ENCODE data around the gene PDE1A.

Gene PDE1A

DNA sequence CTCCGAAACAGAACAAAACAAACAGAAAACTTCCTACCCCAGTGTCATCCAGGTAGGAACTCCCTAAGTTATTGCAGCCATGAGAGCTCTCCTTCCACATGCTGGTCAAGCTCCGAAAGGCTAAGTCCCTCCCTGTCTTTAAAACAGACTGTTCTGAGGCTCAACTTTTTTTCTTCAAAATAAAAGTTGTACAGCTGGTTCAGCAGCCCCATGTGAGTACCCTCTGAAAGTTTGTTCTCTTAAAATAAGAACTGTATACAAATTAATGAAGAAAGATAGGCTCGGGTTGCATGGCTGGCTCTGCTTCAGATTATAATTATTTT lies at the start of gene PDE1A:
Gene PDE1A, minus strand, starts transcription at position 119 of the 323 bp plus-strand sequence.
- Mint-ChIP-seq H3K27ac (no peak within 1 kb of the TSS), H3K4me1 (no peaks in the 10 kb centered on the region), H3K36me3 (no peaks in the 10 kb centered on the region), H3K9me3 (no peaks in the 10 kb centered on the region), H3K4me3 (no peak within 1 kb of the TSS), H3K27me3 (no peaks in the 10 kb centered on the region)
- CTCF ChIA-PET: no interaction called here
- no peak for DNase-seq

DNA sequence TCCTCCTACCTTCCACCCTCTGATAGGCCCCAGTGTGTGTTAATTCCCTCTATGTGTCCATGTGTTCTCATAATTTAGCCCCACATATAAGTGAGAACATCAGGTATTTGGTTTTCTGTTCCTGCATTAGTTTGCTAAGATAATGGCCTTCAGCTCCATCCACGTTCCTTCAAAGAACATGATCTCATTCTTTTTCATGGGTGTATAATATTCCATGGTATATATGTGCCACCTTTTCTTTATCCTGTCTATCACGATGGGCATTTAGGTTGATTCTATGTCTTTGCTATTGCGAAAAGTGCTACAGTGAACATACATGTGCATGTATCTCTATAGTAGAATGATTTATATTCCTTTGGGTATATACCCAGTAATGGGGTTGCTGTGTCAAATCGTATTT lies 46.8 kb upstream of the PDE1A start:
- Mint-ChIP-seq H3K27me3 (no peaks in the 10 kb centered on the region), H3K27ac (no peak overlapping the region)
- CTCF ChIA-PET: no interaction called here

GRCh38 chr2:182463760-182464159 lies 36.9 kb upstream of the PDE1A start:
- no peaks in the 10 kb centered on the region for H3K27me3 Mint-ChIP-seq
- CTCF ChIA-PET: no interaction called here
- DNase-seq: no peak
- H3K9me3 Mint-ChIP-seq: no peaks in the 10 kb centered on the region
- no peak overlapping the region for H3K27ac Mint-ChIP-seq
- no peaks in the 10 kb centered on the region for H3K36me3 Mint-ChIP-seq
- H3K4me1 Mint-ChIP-seq: no peaks in the 10 kb centered on the region
- no peak overlapping the region for H3K4me3 Mint-ChIP-seq

More for the DNA sequence above, 46.8 kb upstream of the PDE1A start:
- Mint-ChIP-seq H3K4me1 (no peaks in the 10 kb centered on the region), H3K36me3 (no peaks in the 10 kb centered on the region), H3K4me3 (no peak overlapping the region), H3K9me3 (peaks cover 6% of the 10 kb centered on the region)
- DNase-seq: no peak

DNA sequence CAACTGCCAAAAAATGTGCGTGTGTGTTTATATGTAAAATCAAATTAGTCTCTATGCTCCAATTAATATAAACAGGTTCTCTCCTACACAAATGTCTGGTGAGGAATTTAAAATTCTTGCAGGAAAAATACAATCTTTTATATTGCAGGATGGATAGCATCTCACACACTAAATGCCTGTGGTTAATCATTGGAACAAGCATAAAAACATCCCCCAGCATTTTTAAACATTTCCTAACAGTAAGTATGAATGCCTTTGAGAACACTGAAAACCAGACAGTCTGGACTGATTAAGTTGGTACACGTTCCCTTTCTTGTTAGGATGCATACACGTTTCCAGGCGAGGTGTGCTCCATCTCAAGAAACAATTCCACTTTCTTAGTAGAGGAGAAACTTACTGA lies 29.9 kb upstream of the PDE1A start:
- Mint-ChIP-seq H3K27me3 (no peaks in the 10 kb centered on the region), H3K36me3 (no peaks in the 10 kb centered on the region), H3K27ac (no peak overlapping the region), H3K4me1 (no peaks in the 10 kb centered on the region), H3K9me3 (no peaks in the 10 kb centered on the region), H3K4me3 (no peak overlapping the region)
- no peak for DNase-seq
- CTCF ChIA-PET: no interaction called here

DNA sequence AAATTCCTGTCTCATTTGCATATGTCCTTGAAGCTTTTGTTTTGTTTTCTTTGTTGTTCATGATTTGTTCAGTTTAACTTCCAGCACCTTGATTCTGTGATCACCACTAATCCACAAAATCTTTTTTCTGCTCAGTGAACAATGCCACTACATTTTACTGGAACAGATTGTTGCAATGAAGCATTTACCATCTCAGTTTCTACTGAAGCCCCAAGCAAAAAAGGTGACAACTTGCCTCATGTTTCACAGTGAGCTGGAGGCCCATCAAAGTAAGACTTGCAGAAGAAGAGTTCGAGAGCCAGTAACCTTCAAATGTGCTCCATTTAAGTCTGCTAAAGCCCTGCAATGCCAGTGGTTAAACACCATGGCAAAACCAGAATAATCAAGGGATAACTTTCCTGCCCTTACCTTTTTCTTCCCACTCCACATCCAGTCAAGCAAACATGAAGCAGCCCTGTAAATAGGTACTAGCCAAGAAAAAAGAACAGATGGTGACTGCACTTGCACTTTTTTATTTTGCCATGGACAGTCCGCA lies 25.7 kb upstream of the PDE1A start:
- CTCF ChIA-PET: no interaction called here
- no peaks in the 10 kb centered on the region for H3K4me1 Mint-ChIP-seq
- no peaks in the 10 kb centered on the region for H3K27me3 Mint-ChIP-seq
- H3K36me3 Mint-ChIP-seq: no peaks in the 10 kb centered on the region
- H3K4me3 Mint-ChIP-seq: no peak overlapping the region
- H3K27ac Mint-ChIP-seq: no peak overlapping the region
- no peaks in the 10 kb centered on the region for H3K9me3 Mint-ChIP-seq
- DNase-seq: no peak

- no peak overlapping the region for H3K4me3 Mint-ChIP-seq
- CTCF ChIA-PET: no interaction called here
These were observed 21.5 kb upstream of the PDE1A start for GRCh38 chr2:182448371-182448770.

DNA sequence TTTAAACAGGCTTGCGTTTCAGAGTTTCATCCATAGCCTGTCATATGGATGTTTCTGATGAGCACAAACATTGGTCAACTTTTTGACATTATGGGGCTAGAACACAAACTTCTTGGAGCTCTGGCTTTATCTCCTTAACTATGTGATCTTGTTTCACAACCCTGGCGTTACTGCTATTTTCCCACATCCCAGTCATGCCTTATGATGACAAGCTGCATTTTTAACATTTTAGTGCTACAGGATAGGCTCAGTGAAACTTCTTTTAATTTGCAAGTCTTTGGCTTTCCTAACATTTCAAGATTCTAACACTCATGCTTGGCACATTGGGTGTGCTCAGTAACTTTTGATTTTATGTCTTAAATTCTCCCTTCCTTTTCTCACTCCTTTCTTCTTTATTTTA lies 21.0 kb upstream of the PDE1A start:
- Mint-ChIP-seq H3K27me3 (no peaks in the 10 kb centered on the region), H3K4me1 (no peaks in the 10 kb centered on the region), H3K27ac (no peak overlapping the region), H3K4me3 (no peak overlapping the region), H3K36me3 (no peaks in the 10 kb centered on the region), H3K9me3 (peaks cover 3% of the 10 kb centered on the region)
- no peak for DNase-seq
- CTCF ChIA-PET: no interaction called here

More at GRCh38 chr2:182448371-182448770, 21.5 kb upstream of the PDE1A start:
- Mint-ChIP-seq H3K4me1 (no peaks in the 10 kb centered on the region), H3K27ac (no peak overlapping the region), H3K36me3 (no peaks in the 10 kb centered on the region), H3K27me3 (no peaks in the 10 kb centered on the region), H3K9me3 (peaks cover 3% of the 10 kb centered on the region)
- DNase-seq: no peak

DNA sequence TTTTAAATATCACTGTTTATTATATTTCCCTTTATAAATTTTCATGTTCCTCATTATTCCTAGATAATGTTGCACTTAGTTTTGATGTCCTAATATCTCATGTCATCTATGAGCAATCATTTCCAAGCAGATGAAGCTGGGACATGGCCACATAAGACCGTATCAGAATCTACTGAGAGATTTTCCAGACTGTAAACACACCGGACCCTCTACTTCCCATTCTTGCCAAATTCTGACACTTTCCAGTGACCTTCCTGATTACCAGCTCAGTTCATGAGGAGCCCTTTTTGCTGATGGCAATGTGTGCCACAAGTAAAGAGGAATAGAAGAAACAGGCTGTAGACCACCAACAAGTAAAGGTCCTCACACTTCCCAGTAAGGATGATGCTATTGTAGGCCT lies 20.3 kb upstream of the PDE1A start:
- Mint-ChIP-seq H3K36me3 (no peaks in the 10 kb centered on the region), H3K4me3 (no peak overlapping the region), H3K27me3 (no peaks in the 10 kb centered on the region), H3K9me3 (peaks cover 3% of the 10 kb centered on the region), H3K4me1 (no peaks in the 10 kb centered on the region), H3K27ac (no peak overlapping the region)
- CTCF ChIA-PET: no interaction called here
- no peak for DNase-seq

DNA sequence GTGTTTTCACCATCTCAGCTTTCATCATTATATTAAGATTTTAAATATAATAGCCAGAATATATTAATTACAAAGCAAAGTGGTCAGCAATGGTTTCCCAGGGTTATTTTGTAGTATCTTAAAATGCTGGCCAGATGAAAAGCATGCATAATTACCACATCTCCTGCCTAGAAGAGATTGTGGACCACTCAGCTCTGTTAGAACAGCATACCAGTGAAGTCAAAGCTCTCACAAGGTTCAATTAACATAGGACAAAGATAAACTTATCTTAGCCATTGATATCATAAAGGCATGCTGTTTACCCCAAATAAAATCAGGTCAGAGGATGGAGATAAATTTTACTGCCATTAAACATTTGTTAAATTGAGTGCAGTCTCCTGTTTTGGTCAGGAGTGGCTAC lies 19.3 kb upstream of the PDE1A start:
- no peaks in the 10 kb centered on the region for H3K27me3 Mint-ChIP-seq
- no peak for DNase-seq
- CTCF ChIA-PET: no interaction called here

DNA sequence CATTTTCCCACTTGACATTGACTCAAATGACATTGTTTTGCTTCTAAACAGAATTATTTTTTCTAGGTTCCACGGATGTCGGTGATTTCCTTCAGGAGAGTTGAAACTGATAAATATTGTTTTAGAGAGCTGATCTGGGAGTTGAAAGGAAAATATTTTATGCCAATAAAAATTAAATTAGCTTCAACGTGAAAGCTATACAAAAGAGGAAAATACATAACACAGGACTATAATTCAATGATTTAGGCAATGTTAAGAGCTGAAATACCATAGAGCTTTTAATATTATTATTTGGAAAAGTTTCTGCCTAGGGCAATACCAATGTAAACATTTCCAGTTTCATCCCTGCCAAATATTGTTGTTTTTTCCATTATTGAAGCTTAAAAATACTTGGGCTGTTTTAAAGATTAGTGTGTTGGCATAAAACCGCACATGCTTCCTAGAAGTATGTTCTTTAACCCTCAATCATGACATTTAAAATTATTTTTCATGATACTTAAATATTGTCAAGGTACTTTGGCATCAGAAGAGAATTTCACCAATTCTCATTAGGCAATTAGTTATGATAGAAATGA lies 18.6 kb upstream of the PDE1A start:
- no peaks in the 10 kb centered on the region for H3K27me3 Mint-ChIP-seq
- peaks cover 3% of the 10 kb centered on the region for H3K9me3 Mint-ChIP-seq
- H3K4me3 Mint-ChIP-seq: no peak overlapping the region
- H3K27ac Mint-ChIP-seq: no peak overlapping the region
- no peaks in the 10 kb centered on the region for H3K4me1 Mint-ChIP-seq
- no peaks in the 10 kb centered on the region for H3K36me3 Mint-ChIP-seq
- CTCF ChIA-PET: no interaction called here
- no peak for DNase-seq

More for the DNA sequence above, 19.3 kb upstream of the PDE1A start:
- H3K27ac Mint-ChIP-seq: no peak overlapping the region
- H3K36me3 Mint-ChIP-seq: no peaks in the 10 kb centered on the region
- peaks cover 3% of the 10 kb centered on the region for H3K9me3 Mint-ChIP-seq
- H3K4me1 Mint-ChIP-seq: no peaks in the 10 kb centered on the region
- H3K4me3 Mint-ChIP-seq: no peak overlapping the region

GRCh38 chr2:182444806-182445205 lies 18.0 kb upstream of the PDE1A start:
- no peak for DNase-seq
- H3K27ac Mint-ChIP-seq: no peak overlapping the region
- no peaks in the 10 kb centered on the region for H3K27me3 Mint-ChIP-seq
- H3K4me3 Mint-ChIP-seq: no peak overlapping the region
- peaks cover 3% of the 10 kb centered on the region for H3K9me3 Mint-ChIP-seq
- H3K4me1 Mint-ChIP-seq: no peaks in the 10 kb centered on the region
- no peaks in the 10 kb centered on the region for H3K36me3 Mint-ChIP-seq
- CTCF ChIA-PET: no interaction called here

GRCh38 chr2:182444170-182444569 lies 17.3 kb upstream of the PDE1A start:
- no peaks in the 10 kb centered on the region for H3K36me3 Mint-ChIP-seq
- no peak overlapping the region for H3K4me3 Mint-ChIP-seq
- H3K27me3 Mint-ChIP-seq: no peaks in the 10 kb centered on the region

GRCh38 chr2:182436252-182436651 lies 9.4 kb upstream of the PDE1A start:
- Mint-ChIP-seq H3K9me3 (no peaks in the 10 kb centered on the region), H3K4me1 (no peaks in the 10 kb centered on the region), H3K36me3 (no peaks in the 10 kb centered on the region), H3K27ac (no peak overlapping the region), H3K27me3 (no peaks in the 10 kb centered on the region), H3K4me3 (no peak overlapping the region)
- DNase-seq: no peak
- CTCF ChIA-PET: no interaction called here

More at GRCh38 chr2:182444170-182444569, 17.3 kb upstream of the PDE1A start:
- Mint-ChIP-seq H3K27ac (no peak overlapping the region), H3K9me3 (peaks cover 3% of the 10 kb centered on the region), H3K4me1 (no peaks in the 10 kb centered on the region)
- DNase-seq: no peak
- CTCF ChIA-PET: no interaction called here

GRCh38 chr2:182435754-182436153 lies 8.9 kb upstream of the PDE1A start:
- H3K9me3 Mint-ChIP-seq: no peaks in the 10 kb centered on the region
- no peak overlapping the region for H3K4me3 Mint-ChIP-seq
- H3K4me1 Mint-ChIP-seq: no peaks in the 10 kb centered on the region
- no peak overlapping the region for H3K27ac Mint-ChIP-seq
- H3K36me3 Mint-ChIP-seq: no peaks in the 10 kb centered on the region
- no peaks in the 10 kb centered on the region for H3K27me3 Mint-ChIP-seq
- no peak for DNase-seq
- CTCF ChIA-PET: no interaction called here

- CTCF ChIA-PET: no interaction called here
- no peaks in the 10 kb centered on the region for H3K4me1 Mint-ChIP-seq
- H3K4me3 Mint-ChIP-seq: no peak overlapping the region
- no peak for DNase-seq
- no peaks in the 10 kb centered on the region for H3K27me3 Mint-ChIP-seq
- H3K36me3 Mint-ChIP-seq: no peaks in the 10 kb centered on the region
- H3K9me3 Mint-ChIP-seq: no peaks in the 10 kb centered on the region
- H3K27ac Mint-ChIP-seq: no peak overlapping the region
These were observed 5.2 kb upstream of the PDE1A start for GRCh38 chr2:182432051-182432450.

GRCh38 chr2:182428476-182428875 lies 1.6 kb upstream of the PDE1A start:
- H3K4me1 Mint-ChIP-seq: no peaks in the 10 kb centered on the region
- H3K4me3 Mint-ChIP-seq: no peak overlapping the region
- H3K36me3 Mint-ChIP-seq: no peaks in the 10 kb centered on the region
- DNase-seq: no peak
- H3K27ac Mint-ChIP-seq: no peak overlapping the region
- no peaks in the 10 kb centered on the region for H3K27me3 Mint-ChIP-seq
- H3K9me3 Mint-ChIP-seq: no peaks in the 10 kb centered on the region
- CTCF ChIA-PET: no interaction called here

All from activated naive CD4-positive, alpha-beta T cell treated with anti-CD3 and anti-CD28 coated beads, Interleukin-2, amount 10 ng/mL, durations not matched to agents 7 days and 5 days (primary cell).